ENCODE results near the gene CLDN8. TPM values are rescaled to one million over a fixed set of nuclear protein-coding genes. Genes with fewer than 3 reads are reported as not detected.

CLDN8 gene
- total RNA-seq, 1 donor from 2014 or later = not detected

- H3K27ac Mint-ChIP-seq = no peak overlapping the region
- H3K36me3 Mint-ChIP-seq (ENCODE audit: low read depth) = no peaks in the 10 kb centered on the region
- peaks cover 6% of the 10 kb centered on the region for H3K9me3 Mint-ChIP-seq
- DNase-seq (no peak), ATAC-seq (ENCODE audit: low read depth) (no peak)
- H3K4me1 Mint-ChIP-seq = no peaks in the 10 kb centered on the region
- POLR2A ChIA-PET = no interaction called here
- no peak for TF ChIP-seq CTCF (IDR thresholded peaks at IDR 0.05)
- intact Hi-C loops (cut with micrococcal nuclease) = no loop called here
- CTCF ChIA-PET = no interaction called here
- no peaks in the 10 kb centered on the region for H3K27me3 Mint-ChIP-seq
- no peak overlapping the region for H3K4me3 Mint-ChIP-seq
Measured at GRCh38 chr21:30227633-30228404, 11.9 kb upstream of the CLDN8 start.

- POLR2A ChIA-PET = no interaction called here
- no peaks in the 10 kb centered on the region for H3K4me1 Mint-ChIP-seq
- no peaks in the 10 kb centered on the region for H3K27me3 Mint-ChIP-seq
- ATAC-seq (ENCODE audit: low read depth) (no peak), DNase-seq (no peak)
- H3K36me3 Mint-ChIP-seq (ENCODE audit: low read depth) = no peaks in the 10 kb centered on the region
- no peak overlapping the region for H3K27ac Mint-ChIP-seq
- intact Hi-C loops (cut with micrococcal nuclease) = no loop called here
- no peak for TF ChIP-seq CTCF (IDR thresholded peaks at IDR 0.05)
- CTCF ChIA-PET = no interaction called here
- H3K4me3 Mint-ChIP-seq = no peak overlapping the region
- peaks cover 6% of the 10 kb centered on the region for H3K9me3 Mint-ChIP-seq
Measured at GRCh38 chr21:30227128-30227527, 11.2 kb upstream of the CLDN8 start.

GRCh38 chr21:30223596-30223995 is 7.7 kb upstream of the CLDN8 start:
- H3K36me3 Mint-ChIP-seq (ENCODE audit: low read depth) = no peaks in the 10 kb centered on the region
- H3K9me3 Mint-ChIP-seq = peaks cover 4% of the 10 kb centered on the region
- POLR2A ChIA-PET = no interaction called here
- H3K27me3 Mint-ChIP-seq = no peaks in the 10 kb centered on the region
- CTCF ChIA-PET = no interaction called here
- intact Hi-C loops (cut with micrococcal nuclease) = no loop called here
- H3K4me3 Mint-ChIP-seq = no peak overlapping the region
- DNase-seq (no peak), ATAC-seq (ENCODE audit: low read depth) (no peak)
- no peak overlapping the region for H3K27ac Mint-ChIP-seq
- H3K4me1 Mint-ChIP-seq = no peaks in the 10 kb centered on the region
- TF ChIP-seq CTCF (IDR thresholded peaks at IDR 0.05) = no peak

GRCh38 chr21:30222724-30223123 is 6.8 kb upstream of the CLDN8 start:
- POLR2A ChIA-PET = no interaction called here
- Mint-ChIP-seq H3K27me3 (no peaks in the 10 kb centered on the region), H3K4me1 (no peaks in the 10 kb centered on the region), H3K27ac (no peak overlapping the region), H3K4me3 (no peak overlapping the region), H3K9me3 (no peaks in the 10 kb centered on the region), H3K36me3 (ENCODE audit: low read depth) (no peaks in the 10 kb centered on the region)
- intact Hi-C loops (cut with micrococcal nuclease) = no loop called here
- CTCF ChIA-PET = no interaction called here
- no peak for DNase-seq
- no peak for ATAC-seq (ENCODE audit: low read depth)
- TF ChIP-seq CTCF (IDR thresholded peaks at IDR 0.05) = no peak

- CTCF ChIA-PET = no interaction called here
- intact Hi-C loops (cut with micrococcal nuclease) = no loop called here
- Mint-ChIP-seq H3K4me3 (no peak overlapping the region), H3K9me3 (peaks cover 5% of the 10 kb centered on the region), H3K27ac (no peak overlapping the region), H3K36me3 (ENCODE audit: low read depth) (no peaks in the 10 kb centered on the region), H3K4me1 (no peaks in the 10 kb centered on the region), H3K27me3 (no peaks in the 10 kb centered on the region)
- POLR2A ChIA-PET = no interaction called here
- ATAC-seq (ENCODE audit: low read depth) (no peak), DNase-seq (no peak)
- TF ChIP-seq CTCF (IDR thresholded peaks at IDR 0.05) = no peak
Measured at GRCh38 chr21:30211071-30211470, 4.8 kb downstream of the CLDN8 start.

Data from activated B cell treated with CpG ODN at 0.5 μM for 24 hours (primary cell).